ENCODE data around the gene HOXB3.

The HOXB3 gene

GRCh38 chr17:48589831-48590606 lies at the start of gene HOXB3:
Gene HOXB3, minus strand, starts transcription at chr17:48590241. Its CDS starts 37,767 bp downstream, at chr17:48552474.
- DNase-seq (ENCODE audit: insufficient read length, low spot score) (no peak), FAIRE-seq (peak; percentile 59)

GRCh38 chr17:48639136-48639535 lies 49.1 kb upstream of the HOXB3 start:
- DNase-seq (ENCODE audit: insufficient read length, low spot score): no peak
- FAIRE-seq: no peak

- DNase-seq (ENCODE audit: insufficient read length, low spot score): no peak
- no peak for FAIRE-seq
Observed at GRCh38 chr17:48637323-48638260, 47.6 kb upstream of the HOXB3 start.

- DNase-seq (ENCODE audit: insufficient read length, low spot score): peak; percentile 93
- no peak for FAIRE-seq
Observed at GRCh38 chr17:48636177-48637018, 46.4 kb upstream of the HOXB3 start.

GRCh38 chr17:48634493-48635208 lies 44.6 kb upstream of the HOXB3 start:
- DNase-seq (ENCODE audit: insufficient read length, low spot score) (no peak), FAIRE-seq (no peak)

GRCh38 chr17:48633266-48633677 lies 43.2 kb upstream of the HOXB3 start:
- DNase-seq (ENCODE audit: insufficient read length, low spot score) (no peak), FAIRE-seq (no peak)

GRCh38 chr17:48632579-48633265 lies 42.7 kb upstream of the HOXB3 start:
- DNase-seq (ENCODE audit: insufficient read length, low spot score): no peak
- FAIRE-seq: no peak

- FAIRE-seq (peak; percentile 78), DNase-seq (ENCODE audit: insufficient read length, low spot score) (no peak)
Observed at GRCh38 chr17:48631693-48632578, 41.9 kb upstream of the HOXB3 start.

- FAIRE-seq (no peak), DNase-seq (ENCODE audit: insufficient read length, low spot score) (no peak)
Observed at GRCh38 chr17:48630925-48631692, 41.1 kb upstream of the HOXB3 start.

GRCh38 chr17:48630009-48630924 lies 40.2 kb upstream of the HOXB3 start:
- FAIRE-seq (no peak), DNase-seq (ENCODE audit: insufficient read length, low spot score) (no peak)

- FAIRE-seq: no peak
- no peak for DNase-seq (ENCODE audit: insufficient read length, low spot score)
Observed at GRCh38 chr17:48629411-48629759, 39.3 kb upstream of the HOXB3 start.

GRCh38 chr17:48628649-48629410 lies 38.8 kb upstream of the HOXB3 start:
- DNase-seq (ENCODE audit: insufficient read length, low spot score): no peak
- no peak for FAIRE-seq

GRCh38 chr17:48627623-48628521 lies 37.8 kb upstream of the HOXB3 start:
- no peak for DNase-seq (ENCODE audit: insufficient read length, low spot score)
- FAIRE-seq: no peak

- no peak for FAIRE-seq
- DNase-seq (ENCODE audit: insufficient read length, low spot score): no peak
Observed at GRCh38 chr17:48627118-48627597, 37.1 kb upstream of the HOXB3 start.

Measured in GM19239 (cell line).